Activated T-cell treated with anti-CD3 and anti-CD28 coated beads for 4 hours (primary cell): ENCODE data around the gene PPP4R1.
A peak's percentile ranks its signal among the peaks of the same experiment; 100 is the strongest.
"Not testable (repeated sequence)": the region's sequence is repeated elsewhere in the genome, so short reads cannot be mapped to it uniquely, and the experiment has no call there.

Experiments
- DNase-seq: peaks from one replicate; pipeline ENCODE4 v3.0.0-alpha.2; 2020

PPP4R1 gene, protein sequence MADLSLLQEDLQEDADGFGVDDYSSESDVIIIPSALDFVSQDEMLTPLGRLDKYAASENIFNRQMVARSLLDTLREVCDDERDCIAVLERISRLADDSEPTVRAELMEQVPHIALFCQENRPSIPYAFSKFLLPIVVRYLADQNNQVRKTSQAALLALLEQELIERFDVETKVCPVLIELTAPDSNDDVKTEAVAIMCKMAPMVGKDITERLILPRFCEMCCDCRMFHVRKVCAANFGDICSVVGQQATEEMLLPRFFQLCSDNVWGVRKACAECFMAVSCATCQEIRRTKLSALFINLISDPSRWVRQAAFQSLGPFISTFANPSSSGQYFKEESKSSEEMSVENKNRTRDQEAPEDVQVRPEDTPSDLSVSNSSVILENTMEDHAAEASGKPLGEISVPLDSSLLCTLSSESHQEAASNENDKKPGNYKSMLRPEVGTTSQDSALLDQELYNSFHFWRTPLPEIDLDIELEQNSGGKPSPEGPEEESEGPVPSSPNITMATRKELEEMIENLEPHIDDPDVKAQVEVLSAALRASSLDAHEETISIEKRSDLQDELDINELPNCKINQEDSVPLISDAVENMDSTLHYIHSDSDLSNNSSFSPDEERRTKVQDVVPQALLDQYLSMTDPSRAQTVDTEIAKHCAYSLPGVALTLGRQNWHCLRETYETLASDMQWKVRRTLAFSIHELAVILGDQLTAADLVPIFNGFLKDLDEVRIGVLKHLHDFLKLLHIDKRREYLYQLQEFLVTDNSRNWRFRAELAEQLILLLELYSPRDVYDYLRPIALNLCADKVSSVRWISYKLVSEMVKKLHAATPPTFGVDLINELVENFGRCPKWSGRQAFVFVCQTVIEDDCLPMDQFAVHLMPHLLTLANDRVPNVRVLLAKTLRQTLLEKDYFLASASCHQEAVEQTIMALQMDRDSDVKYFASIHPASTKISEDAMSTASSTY

GRCh38 chr18:9614401-9615279 lies at the start of gene PPP4R1:
Gene PPP4R1 (minus strand): TSS chr18:9614559. CDS start chr18:9614484, 75 bp downstream.
- DNase-seq = peak; percentile 52

- no peak for DNase-seq
Observed at GRCh38 chr18:9663377-9663776, 49.0 kb upstream of the PPP4R1 start.

- no peak for DNase-seq
Observed at GRCh38 chr18:9661564-9661963, 47.2 kb upstream of the PPP4R1 start.

DNA sequence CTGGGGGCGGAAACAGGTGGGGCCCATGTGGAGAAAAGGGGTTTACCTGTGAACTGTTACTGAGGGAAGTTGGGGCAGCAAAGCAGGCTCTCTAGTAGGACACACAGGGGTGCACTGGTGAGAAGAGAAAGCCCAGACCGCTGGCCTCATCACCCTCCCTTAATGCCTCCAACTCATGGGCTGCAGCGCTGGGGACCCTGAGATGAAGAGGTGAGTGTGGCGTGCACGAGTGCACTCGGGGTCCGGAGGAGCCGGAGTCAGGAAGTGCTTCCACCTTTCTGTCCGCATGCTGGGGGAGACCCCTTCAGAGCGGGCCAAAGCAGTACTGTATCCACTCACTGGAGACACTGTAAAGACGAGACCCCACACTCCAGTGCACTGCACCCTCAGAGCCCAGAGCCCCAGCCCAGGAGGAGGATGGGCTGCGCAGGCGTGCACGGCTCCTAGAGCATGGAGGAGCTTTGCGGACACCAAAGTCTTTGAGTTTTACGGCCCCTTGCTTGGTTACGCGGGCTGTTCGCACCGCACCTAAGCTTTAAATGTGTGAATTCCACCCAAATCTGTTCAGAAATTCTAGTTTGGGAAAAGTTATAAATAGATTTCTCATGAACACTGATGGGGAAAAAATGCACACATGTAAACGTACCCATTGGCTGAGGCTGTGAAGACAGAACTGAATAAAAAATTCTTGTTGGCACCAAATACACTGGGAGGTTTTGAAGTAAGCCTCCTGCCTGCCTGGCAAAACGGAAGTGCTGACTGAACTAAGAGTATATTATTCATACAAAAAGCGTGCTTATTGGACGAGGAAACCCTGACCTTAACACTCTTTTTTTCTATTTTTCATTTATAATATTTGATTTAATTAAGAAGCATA lies 45.4 kb upstream of the PPP4R1 start:
- no peak for DNase-seq

DNA sequence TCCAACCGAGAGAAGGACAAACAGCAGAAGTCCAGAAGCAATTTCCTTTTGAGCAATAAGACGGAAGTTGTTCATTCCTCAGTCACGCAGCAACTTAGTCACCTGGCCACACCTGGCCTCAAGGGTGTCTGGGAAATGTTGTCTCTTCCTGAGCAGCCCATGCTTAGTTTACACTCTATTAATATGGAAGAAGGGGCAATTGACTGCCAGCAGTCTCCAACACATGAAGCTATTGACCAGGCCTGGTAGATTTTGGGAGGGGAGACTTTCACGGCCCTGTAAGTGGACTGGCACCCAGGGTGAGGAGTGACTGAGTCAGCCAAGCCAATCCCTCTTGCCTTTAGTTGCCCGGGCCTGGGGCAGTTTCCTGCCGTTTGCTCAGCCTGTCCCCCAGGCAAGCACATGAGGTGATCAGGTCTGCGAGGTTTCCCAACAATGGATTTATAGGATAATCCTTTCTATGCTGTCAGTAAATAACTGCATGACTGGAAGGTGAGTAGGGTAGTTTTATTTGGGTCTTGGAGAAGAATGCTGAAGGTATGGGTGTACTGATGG lies 43.8 kb upstream of the PPP4R1 start:
- no peak for DNase-seq

DNA sequence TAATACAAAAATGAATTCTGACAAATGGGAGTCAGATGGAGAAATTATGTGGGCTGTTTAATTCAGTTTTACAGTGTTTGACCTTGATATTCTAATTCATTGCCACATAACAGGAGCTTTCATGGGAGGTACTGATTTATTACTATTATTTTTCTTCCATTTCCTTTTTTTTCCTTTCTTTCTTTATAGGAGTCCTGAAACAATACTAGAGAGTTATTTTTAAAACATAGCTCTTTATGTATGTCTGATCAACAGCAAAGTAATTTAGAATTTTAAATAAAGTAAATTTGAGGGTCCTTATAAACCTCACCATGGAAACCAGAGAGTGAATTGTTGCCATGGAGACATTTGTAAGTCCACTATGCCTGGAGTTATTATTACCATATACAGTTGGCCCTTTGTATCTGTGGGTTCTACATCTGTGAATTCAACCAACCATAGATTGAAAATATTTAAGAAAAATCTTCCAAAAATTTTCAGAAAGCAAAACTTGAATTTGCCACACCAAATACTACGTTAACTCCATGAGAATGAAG lies 40.9 kb upstream of the PPP4R1 start:
- DNase-seq = no peak

DNA sequence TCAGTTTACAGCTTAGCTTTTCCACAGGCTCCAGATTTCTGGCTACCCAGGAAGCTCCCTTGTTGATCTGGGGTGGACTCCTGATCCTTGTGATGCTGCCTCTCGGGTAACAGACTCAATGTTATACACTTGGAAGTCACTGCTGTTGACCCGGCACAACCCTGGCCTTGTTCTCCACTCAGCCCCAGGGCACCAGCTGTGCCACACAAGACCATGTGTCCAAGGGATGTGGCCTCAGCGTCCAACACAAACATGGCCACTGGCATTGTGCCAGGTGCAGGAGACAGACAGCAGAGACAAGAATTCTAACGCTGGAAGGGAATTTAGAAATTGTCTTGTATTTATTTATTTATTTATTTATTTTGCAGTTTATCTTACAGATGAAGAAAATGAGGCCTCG lies 39.0 kb upstream of the PPP4R1 start:
- DNase-seq = no peak

GRCh38 chr18:9649164-9649540 lies 34.8 kb upstream of the PPP4R1 start:
- no peak for DNase-seq

DNA sequence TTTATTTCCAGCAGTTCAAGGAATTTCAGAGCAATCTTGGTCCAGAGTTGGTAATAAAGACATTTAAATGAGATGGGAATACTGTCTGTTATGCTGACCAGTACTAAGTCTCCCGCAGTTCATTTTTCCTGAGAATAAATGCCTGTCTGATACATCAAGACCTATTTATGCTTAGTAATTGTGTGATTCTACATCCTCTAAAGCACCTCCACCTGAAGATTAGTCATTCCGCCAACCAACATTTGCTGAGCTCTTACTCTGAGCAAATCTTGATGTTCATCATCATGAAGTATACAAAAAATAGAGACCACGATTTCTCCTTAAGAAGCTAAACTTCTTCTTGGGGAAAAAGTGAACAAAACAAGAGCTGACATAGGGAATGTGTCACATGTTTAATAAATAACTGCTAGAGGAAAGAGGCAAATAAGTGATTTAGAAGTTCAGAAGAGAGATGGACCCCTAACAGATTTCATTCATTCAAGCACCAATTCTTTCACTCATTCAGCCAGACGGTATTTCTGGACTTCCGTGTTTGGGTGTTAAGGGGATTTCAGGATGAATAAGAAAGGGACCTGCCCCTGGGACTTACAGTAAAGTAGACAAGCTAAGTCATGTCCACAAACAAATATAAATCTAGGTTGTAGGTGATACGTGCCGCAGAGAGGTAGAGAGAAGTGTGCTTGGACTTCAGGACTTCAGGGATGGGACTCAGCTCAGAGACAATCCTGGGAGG lies 34.2 kb upstream of the PPP4R1 start:
- DNase-seq = no peak

GRCh38 chr18:9647496-9648323 lies 33.4 kb upstream of the PPP4R1 start:
- no peak for DNase-seq

DNA sequence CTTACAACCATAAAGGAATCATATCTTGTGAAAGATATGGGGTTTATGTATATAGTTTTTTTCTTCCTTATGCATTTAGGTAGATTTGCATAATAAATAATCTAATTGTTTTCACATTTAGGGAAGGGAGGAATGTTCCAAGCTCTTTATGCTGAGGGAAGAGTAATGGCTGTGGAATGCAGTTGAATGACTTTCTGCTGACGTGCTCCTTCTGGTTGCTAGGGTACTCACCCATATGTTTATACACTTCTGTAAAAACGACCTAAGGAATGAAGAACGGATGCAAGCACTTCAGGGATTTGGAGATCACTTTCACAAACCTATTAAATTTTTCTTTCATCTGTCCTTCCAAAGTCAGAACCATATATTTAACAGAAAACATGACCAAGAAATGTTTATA lies 29.2 kb upstream of the PPP4R1 start:
- DNase-seq = no peak

- DNase-seq = no peak
Observed at GRCh38 chr18:9642799-9643462, 28.6 kb upstream of the PPP4R1 start.

DNA sequence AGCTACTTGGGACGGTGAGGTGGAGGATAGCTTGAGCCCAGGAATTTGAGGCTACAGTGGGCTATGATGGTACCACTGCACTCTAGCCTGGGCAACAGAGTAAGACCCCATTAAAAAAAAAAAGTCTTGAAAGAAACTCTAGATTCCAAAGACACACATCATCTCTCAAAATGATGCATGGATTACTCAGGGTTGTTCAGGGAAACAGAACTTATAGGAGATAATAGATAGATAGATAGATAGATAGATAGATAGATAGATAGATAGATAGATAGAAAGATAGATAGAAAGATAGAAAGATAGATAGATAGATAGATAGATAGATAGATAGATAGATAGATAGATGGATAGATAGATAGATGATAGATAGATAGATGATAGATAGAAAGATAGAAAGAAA lies 26.7 kb upstream of the PPP4R1 start:
- DNase-seq = not testable (repeated sequence)

DNA sequence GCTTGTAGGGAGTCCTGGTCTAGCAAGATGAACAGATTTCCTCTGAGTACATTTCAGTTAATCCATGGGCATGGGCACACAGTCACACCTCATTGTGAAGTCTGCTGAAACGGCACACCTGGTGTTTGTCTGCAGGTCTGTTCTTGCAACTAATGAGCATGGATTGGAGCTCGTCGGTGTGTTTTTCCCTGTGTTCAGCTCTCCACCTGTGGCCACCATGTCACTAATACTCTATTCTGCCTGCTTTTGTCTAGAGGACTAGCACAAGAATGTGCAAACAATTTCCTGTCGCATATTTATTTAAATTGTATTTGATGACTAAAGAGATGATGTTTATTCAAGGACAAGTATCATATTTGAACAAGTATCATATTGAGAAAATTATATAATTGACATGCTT lies 24.5 kb upstream of the PPP4R1 start:
- no peak for DNase-seq

DNA sequence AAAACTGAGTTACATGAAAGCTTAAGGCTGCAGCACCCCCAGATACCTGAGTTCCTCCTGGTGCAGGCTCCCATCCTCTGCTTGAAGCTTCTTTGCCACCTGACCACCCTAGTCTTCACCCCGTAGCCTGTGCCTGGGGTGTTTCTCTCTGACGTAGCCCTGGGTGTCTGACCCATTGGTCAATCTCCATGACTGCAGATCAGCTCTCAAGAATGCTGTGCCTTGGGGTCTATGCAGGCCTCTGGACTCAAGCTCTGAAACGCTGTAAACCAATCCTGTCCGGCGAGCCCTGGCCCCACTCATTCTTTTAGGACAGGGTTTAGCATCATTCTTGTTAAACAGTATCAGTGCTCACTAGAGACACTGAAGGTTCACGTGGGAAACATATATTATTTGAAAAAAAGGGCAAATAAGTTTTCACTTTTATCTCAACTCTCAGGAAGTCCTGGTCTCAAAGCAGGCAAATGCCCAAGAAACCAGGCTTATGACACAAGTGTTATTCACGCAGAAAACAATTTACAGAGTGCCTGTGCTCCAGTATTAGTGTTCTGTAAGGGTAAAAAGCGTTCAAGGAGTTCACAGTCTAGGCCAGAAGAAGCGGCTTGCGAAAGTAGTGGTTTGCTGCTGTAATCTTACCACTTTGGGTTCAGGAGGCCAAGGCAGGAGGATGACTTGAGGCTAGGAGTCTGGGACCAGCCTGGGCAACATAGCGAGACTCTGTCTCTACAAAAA lies 22.8 kb upstream of the PPP4R1 start:
- no peak for DNase-seq

DNA sequence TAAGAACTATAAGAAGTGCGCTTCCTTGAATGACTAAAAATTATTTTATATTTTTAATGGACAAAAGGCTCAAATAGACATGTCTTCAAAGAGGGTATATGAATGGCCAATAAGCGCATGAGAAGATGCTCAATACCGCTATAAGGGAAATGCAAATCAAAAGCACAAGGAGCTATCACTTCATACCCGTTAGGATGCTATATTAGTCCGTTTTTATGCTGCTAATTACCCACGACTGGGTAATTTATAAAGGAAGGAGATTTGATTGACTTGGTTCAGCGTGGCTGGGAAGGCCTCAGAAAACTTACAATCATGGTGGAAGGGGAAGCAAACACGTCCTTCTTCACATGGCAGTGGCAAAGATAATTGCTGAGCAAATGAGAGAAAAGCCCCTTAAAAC lies 20.5 kb upstream of the PPP4R1 start:
- DNase-seq = no peak

DNA sequence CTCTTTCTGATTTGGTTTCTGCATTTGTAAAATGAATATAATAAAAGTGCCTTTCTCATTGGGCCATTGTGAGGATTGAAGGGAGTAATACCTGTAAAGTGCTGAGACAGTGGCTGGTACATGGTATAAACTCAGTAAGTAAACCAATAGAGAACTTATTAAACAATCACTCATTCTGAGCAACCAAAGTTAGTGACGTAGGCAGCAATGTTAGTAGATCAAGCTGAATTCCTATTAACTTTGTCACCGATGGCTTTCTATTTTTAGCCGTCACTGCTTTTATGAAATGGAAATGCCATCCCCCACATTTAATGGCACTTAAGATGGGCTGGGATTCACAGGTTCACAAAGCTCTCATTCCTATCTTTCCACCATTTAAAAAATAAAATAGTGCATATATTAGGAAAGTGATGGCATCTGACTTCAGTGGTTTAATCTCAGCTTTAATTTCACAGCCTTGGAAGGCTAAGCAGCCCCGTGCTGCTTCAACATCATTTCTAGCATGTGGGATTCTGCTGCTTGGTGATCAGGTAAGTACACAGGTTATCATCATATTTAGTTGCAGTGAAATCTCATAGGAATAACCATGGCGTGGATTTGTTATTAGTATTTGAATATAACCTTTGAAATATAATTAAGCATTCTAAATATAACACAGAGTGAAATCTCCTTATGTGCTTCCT lies 17.6 kb upstream of the PPP4R1 start:
- DNase-seq = no peak

- no peak for DNase-seq
Observed at GRCh38 chr18:9630444-9630843, 16.1 kb upstream of the PPP4R1 start.
